Measurements from ENCODE around the gene BRMS1L.

DNA sequence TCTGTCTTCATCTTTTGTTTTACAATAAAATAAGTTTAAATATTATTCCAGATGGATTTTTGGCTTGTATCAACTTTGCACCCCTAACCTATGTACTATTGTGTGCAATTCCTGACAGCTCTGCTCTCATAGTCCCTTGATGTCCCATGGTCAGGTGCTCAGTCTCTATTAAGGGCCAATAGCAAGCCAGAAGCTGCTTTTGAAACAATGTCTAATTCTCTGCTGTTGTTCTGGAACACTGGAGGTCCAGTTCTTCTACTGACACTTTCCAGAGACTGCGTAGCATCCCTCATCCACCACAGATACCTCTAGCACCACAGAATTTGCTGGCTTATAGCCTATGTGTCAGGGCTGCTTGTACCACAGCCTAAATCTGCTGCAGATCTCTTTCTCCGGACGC, 74.6 kb downstream of the BRMS1L start:
- TF ChIP-seq BHLHE40 (IDR thresholded peaks at IDR 0.05; ENCODE audit: borderline replicate concordance in 1 of 2, low read depth in 2 of 2, low read length in 1 of 2) (no peak), SIN3A (IDR thresholded peaks at IDR 0.05; ENCODE audit: low read depth, low read length) (no peak)
